Spleen (tissue), 11 donors: ENCODE measurements around the gene TMEM117. TPM values are rescaled to one million over a fixed set of nuclear protein-coding genes. Genes with fewer than 3 reads are reported as not detected.

Experiments
- DNase-seq: peaks from one replicate; pipeline ENCODE4 v3.0.0-alpha.2; 2020
- H3K27ac ChIP-seq, 8 donors: fragments of 200-600 bp; sonication (generic) in 7 of 8; 1 replicate in 4 of 8; 2 replicates in 4 of 8; pipeline versions ENCODE4 v1.5.0 to v1.8.0; 2016 to 2021; ENCODE audit warnings: inconsistent platforms in 4 of 8, mild to moderate bottlenecking in 4 of 8, moderate library complexity in 1 of 8
- H3K27me3 ChIP-seq, 7 donors: fragments of 200-600 bp; sonication (generic) in 6 of 7; replicated peaks in 1 of 7; 1 replicate in 4 of 7; 2 replicates in 3 of 7; pipeline versions ENCODE4 v1.5.0 to v1.8.0; 2016 to 2021; ENCODE audit warnings: inconsistent platforms in 3 of 7, mild to moderate bottlenecking in 1 of 7
- H3K36me3 ChIP-seq, 6 donors: fragments of 200-600 bp; sonication (generic) in 5 of 6; 1 replicate in 4 of 6; 2 replicates in 2 of 6; pipeline versions ENCODE4 v1.5.0 to v1.8.0; 2016 to 2021; ENCODE audit warnings: inconsistent platforms in 2 of 6
- H3K4me1 ChIP-seq, 6 donors: fragments of 200-600 bp; sonication (generic) in 5 of 6; 1 replicate in 3 of 6; 2 replicates in 3 of 6; pipeline versions ENCODE4 v1.5.0 to v1.8.0; 2016 to 2021; ENCODE audit warnings: inconsistent platforms in 3 of 6
- H3K4me3 ChIP-seq, 8 donors: fragments of 200-600 bp; sonication (generic) in 7 of 8; 1 replicate in 4 of 8; 2 replicates in 4 of 8; pipeline versions ENCODE4 v1.5.0 to v1.8.0; 2016 to 2021; ENCODE audit warnings: inconsistent platforms in 4 of 8, mild to moderate bottlenecking in 4 of 8, moderate library complexity in 2 of 8
- H3K9me3 ChIP-seq, 8 donors: fragments of 200-600 bp; sonication (generic) in 7 of 8; 1 replicate in 4 of 8; 2 replicates in 4 of 8; pipeline versions ENCODE4 v1.5.0 to v1.8.0; 2016 to 2021; ENCODE audit warnings: inconsistent platforms in 4 of 8
- CTCF ChIP-seq, 11 experiments: fragments of 200-600 bp in 7 of 11; fragments of 450-650 bp in 4 of 11; sonication (generic) in 4 of 11; IDR thresholded peaks in 8 of 11; conservative IDR thresholded peaks in 3 of 11; 1 replicate in 7 of 11; 2 replicates in 4 of 11; pipeline versions ENCODE4 v1.4.0 to v1.8.0; 2016 to 2021; ENCODE audit warnings: antibody characterized with exemption in 11 of 11, inconsistent platforms in 4 of 11, mild to moderate bottlenecking in 1 of 11
- POLR2A ChIP-seq, 3 donors: fragments of 450-650 bp; IDR thresholded peaks; one replicate each; pipeline ENCODE4 v1.5.1; 2017; ENCODE audit warnings: antibody characterized with exemption in 3 of 3, mild to moderate bottlenecking in 1 of 3
- POLR2AphosphoS5 ChIP-seq, 3 donors: sonication (generic); formaldehyde crosslinking; IDR thresholded peaks; one replicate each; pipeline ENCODE4 v1.5.1; 2017; ENCODE audit warnings: antibody characterized with exemption in 3 of 3
- WGBS, 5 donors: extraction: QIAGEN DNeasy Blood & Tissue Kit in 3 of 5; methylation state at CpG; one replicate each; pipeline versions ENCODE4 v1.1.5 to v1.1.7; 2013 to 2018; 5-methylcytosine and 5-hydroxymethylcytosine counted together
- intact Hi-C: fragments of 100-400 bp; cut with DNase I; formaldehyde crosslinking; loops from one replicate; pipeline ENCODE4 v1.15.0; 2023; ENCODE audit warnings: low total_unique reads
- polyA plus RNA-seq, 3 donors: library from polyadenylated mRNA; stranded (reverse); fragments of 200-250 nt; gene quantifications; one replicate each; pipeline ENCODE4 v1.2.1, GENCODE V29; 2013
- total RNA-seq, 7 donors: library from RNA; depleted of rRNA in 3 of 7; stranded (reverse); fragments of >200 nt in 3 of 7; fragmentation: NEBNext Ultra II Directional in 4 of 7; extraction: Animal tissue kit (Norgen Biotek cat#: 25700) in 4 of 7; gene quantifications; one replicate each; pipeline versions ENCODE4 v1.1.0 to v1.2.1, GENCODE V29; 2016 to 2021
- donor health status: healthy with polysubstance abuse.
- donor health status: DM: no; HTN: no; CAD: no; lungs with moderate emphysema.
- donor health status: DM: no; HTN: no; CAD: no.
- donor health status: Bipolar disorder and iron deficiency.
- donor health status: healthy.
- donor health status: DM: no; HTN: no; CAD: no.
- donor health status: DM: yes; HTN: yes; CAD: no.

TMEM117 gene
- total and polyA plus RNA-seq, 10 donors: 1.7 to 24.5 (median 5.0) TPM

GRCh38 chr12:43858096-43858495 is 22.2 kb downstream of the TMEM117 start:
- H3K27ac ChIP-seq: no peak overlapping the region
- H3K4me1 ChIP-seq: no peaks in the 10 kb centered on the region
- TF ChIP-seq CTCF (IDR thresholded peaks at IDR 0.05 in 8 of 11, conservative IDR thresholded peaks at IDR 0.05 in 3 of 11): no peak
- 91 to 97% (median 92%) methylated on average over 7 of the region's 7 CpGs for WGBS, 5 donors
- DNase-seq: no peak
- intact Hi-C loops: no loop called here
- H3K36me3 ChIP-seq: no peaks in the 10 kb centered on the region
- no peaks in the 10 kb centered on the region for H3K9me3 ChIP-seq
- H3K27me3 ChIP-seq: no peaks in the 10 kb centered on the region
- no peak overlapping the region for H3K4me3 ChIP-seq

- no peaks in the 10 kb centered on the region for H3K4me1 ChIP-seq
- TF ChIP-seq CTCF (IDR thresholded peaks at IDR 0.05 in 8 of 11, conservative IDR thresholded peaks at IDR 0.05 in 3 of 11): no peak
- no peak for TF ChIP-seq POLR2A (IDR thresholded peaks at IDR 0.05)
- TF ChIP-seq POLR2AphosphoS5 (IDR thresholded peaks at IDR 0.05): no peak
- H3K27me3 ChIP-seq: no peaks in the 10 kb centered on the region
- H3K36me3 ChIP-seq: no peaks in the 10 kb centered on the region
- intact Hi-C loops: no loop called here
- 87 to 93% (median 91%) methylated on average over 6 of the region's 6 CpGs for WGBS, 5 donors
- no peak overlapping the region for H3K4me3 ChIP-seq
- H3K27ac ChIP-seq: no peak overlapping the region
- DNase-seq: no peak
- no peaks in the 10 kb centered on the region for H3K9me3 ChIP-seq
Measured at GRCh38 chr12:43858991-43859390, 23.1 kb downstream of the TMEM117 start.

GRCh38 chr12:43861015-43861839 is 25.3 kb downstream of the TMEM117 start:
- TF ChIP-seq POLR2AphosphoS5 (IDR thresholded peaks at IDR 0.05) (no peak), POLR2A (IDR thresholded peaks at IDR 0.05) (no peak), CTCF (IDR thresholded peaks at IDR 0.05 in 8 of 11, conservative IDR thresholded peaks at IDR 0.05 in 3 of 11) (no peak)
- intact Hi-C loops: no loop called here
- WGBS, 5 donors: 84 to 90% (median 86%) methylated on average over 7 of the region's 7 CpGs

GRCh38 chr12:43861840-43862150 is 25.9 kb downstream of the TMEM117 start:
- no peaks in the 10 kb centered on the region for H3K9me3 ChIP-seq
- H3K27me3 ChIP-seq: no peaks in the 10 kb centered on the region
- WGBS, 5 donors: 81 to 90% (median 83%) methylated on average over 3 of the region's 3 CpGs
- DNase-seq: no peak
- H3K27ac ChIP-seq: no peak overlapping the region
- no peak for TF ChIP-seq POLR2AphosphoS5 (IDR thresholded peaks at IDR 0.05)
- TF ChIP-seq CTCF (IDR thresholded peaks at IDR 0.05 in 8 of 11, conservative IDR thresholded peaks at IDR 0.05 in 3 of 11): no peak
- TF ChIP-seq POLR2A (IDR thresholded peaks at IDR 0.05): no peak
- intact Hi-C loops: no loop called here
- no peaks in the 10 kb centered on the region for H3K36me3 ChIP-seq
- H3K4me3 ChIP-seq: no peak overlapping the region
- no peaks in the 10 kb centered on the region for H3K4me1 ChIP-seq

More at GRCh38 chr12:43861015-43861839, 25.3 kb downstream of the TMEM117 start:
- Histone ChIP-seq H3K9me3 (no peaks in the 10 kb centered on the region), H3K4me1 (no peaks in the 10 kb centered on the region), H3K27ac (no peak overlapping the region), H3K27me3 (no peaks in the 10 kb centered on the region), H3K4me3 (no peak overlapping the region), H3K36me3 (no peaks in the 10 kb centered on the region)
- DNase-seq: no peak
